Measurements from ENCODE around the gene PSME4.

GRCh38 chr2:53820711-53821110 is 150.1 kb downstream of the PSME4 start:
- no peak for TF ChIP-seq CTCF (IDR thresholded peaks at IDR 0.05 in 8 of 11, conservative IDR thresholded peaks at IDR 0.05 in 3 of 11)
- no peak for TF ChIP-seq POLR2A (IDR thresholded peaks at IDR 0.05)
- no peak for TF ChIP-seq POLR2AphosphoS5 (IDR thresholded peaks at IDR 0.05)

All from spleen (tissue), 7 donors.